VCaP (cell line): ENCODE measurements around the gene SULT2B1.

Experiments
- H3K27ac ChIP-seq: fragments of 450-650 bp; 2 replicates; pipeline ENCODE4 v1.5.1; 2017
- TF ChIP-seq, protein P1 (sequence below): fragments of 450-650 bp; conservative IDR thresholded peaks from 2 replicates; pipeline ENCODE4 v1.5.1; 2017; ENCODE audit warnings: mild to moderate bottlenecking, moderate library complexity

The SULT2B1 gene

DNA sequence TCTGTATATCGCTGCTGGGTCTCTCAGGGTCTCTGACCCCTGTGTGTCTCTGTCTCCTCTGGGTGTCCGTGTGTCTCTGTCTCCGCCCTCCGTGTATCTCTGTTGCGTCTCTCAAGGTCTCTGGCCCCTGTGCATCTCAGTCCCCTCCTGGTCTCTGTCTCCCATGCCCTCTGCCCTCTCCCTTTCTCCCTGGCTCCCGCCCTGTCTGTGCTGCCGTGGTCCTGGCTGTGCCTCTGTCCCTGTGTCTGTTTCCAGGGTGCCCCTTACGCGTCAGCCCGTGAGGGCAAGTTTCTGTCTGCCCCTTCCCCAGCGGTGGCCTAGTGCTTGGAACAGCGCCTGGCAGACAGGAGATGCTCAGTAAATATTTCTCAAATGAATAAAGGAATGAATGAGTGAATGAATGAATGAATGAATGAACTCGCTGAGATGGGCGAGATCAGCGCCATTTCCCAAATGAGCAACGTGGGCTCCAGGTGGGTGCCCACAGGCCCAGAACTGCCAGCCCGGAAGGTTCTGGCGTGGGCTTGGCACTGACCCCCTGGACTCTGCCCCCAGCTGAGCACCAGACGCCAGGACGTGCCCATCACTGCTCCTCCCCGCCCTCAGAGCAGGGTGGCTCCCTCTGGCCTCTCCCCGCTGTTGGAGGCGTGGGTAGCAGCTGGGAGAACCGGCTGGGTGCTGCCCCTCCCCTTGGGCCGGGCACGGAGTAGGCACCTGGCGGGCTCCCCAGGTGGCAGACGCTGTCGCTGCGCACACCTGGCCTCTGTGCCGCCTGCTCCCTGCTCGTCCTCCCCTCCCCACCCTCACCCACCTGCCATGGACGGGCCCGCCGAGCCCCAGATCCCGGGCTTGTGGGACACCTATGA lies at the start of gene SULT2B1:
Gene SULT2B1 (plus strand): TSS at position 736 of the 866 bp plus-strand sequence. CDS start 81 bp downstream, at position 817.
- H3K27ac ChIP-seq: peak within 1 kb of the TSS; percentile 44; the same call in 1 of the 2 replicates
- TF ChIP-seq, protein P1, sequence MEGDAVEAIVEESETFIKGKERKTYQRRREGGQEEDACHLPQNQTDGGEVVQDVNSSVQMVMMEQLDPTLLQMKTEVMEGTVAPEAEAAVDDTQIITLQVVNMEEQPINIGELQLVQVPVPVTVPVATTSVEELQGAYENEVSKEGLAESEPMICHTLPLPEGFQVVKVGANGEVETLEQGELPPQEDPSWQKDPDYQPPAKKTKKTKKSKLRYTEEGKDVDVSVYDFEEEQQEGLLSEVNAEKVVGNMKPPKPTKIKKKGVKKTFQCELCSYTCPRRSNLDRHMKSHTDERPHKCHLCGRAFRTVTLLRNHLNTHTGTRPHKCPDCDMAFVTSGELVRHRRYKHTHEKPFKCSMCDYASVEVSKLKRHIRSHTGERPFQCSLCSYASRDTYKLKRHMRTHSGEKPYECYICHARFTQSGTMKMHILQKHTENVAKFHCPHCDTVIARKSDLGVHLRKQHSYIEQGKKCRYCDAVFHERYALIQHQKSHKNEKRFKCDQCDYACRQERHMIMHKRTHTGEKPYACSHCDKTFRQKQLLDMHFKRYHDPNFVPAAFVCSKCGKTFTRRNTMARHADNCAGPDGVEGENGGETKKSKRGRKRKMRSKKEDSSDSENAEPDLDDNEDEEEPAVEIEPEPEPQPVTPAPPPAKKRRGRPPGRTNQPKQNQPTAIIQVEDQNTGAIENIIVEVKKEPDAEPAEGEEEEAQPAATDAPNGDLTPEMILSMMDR: 0 out of 2 replicates have a peak, but pooled peaks have one; percentile 13

GRCh38 chr19:48502350-48503018 lies 49.5 kb upstream of the SULT2B1 start:
- peak overlapping the region; percentile 78 for H3K27ac ChIP-seq
- TF ChIP-seq, protein P1: no peak

- H3K27ac ChIP-seq: no peak overlapping the region
- TF ChIP-seq, protein P1: peak; percentile 70
Observed at GRCh38 chr19:48506138-48506733, 45.7 kb upstream of the SULT2B1 start.

- TF ChIP-seq, protein P1: no peak
- no peak overlapping the region for H3K27ac ChIP-seq
Observed at GRCh38 chr19:48507911-48508439, 44.0 kb upstream of the SULT2B1 start.

DNA sequence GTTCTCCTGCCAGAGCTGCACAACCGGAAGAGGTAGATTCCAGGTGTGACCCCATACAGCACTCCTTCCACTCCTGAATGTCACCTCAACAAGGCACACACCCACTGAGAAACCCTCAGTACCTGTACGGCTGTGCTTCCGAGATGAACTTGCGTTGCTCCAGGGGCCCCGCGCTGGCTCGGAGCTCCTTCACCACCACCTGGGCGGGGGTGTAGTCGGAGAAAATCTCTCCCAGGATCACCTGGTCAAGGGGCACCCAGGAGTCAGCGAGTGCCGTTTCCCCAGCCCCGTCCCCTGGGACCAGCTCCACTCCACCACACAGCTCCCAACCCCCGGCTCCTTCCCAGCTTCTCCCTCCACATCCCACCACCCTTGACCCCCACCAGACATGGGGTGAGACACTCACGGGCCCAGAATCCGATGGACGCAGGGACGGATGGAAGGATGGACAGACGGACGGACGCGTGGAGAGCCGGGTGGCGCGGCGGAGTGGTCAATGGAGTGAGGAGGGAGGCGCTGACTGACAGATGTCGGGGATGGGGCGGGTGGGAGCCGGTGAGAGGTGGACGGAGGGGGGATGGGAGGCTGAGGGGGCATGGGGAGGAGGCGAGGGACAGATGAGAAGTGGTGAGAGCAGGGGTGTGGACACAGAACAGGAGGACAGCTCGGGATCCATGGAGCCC lies 43.1 kb upstream of the SULT2B1 start:
- H3K27ac ChIP-seq: no peak overlapping the region
- TF ChIP-seq, protein P1: no peak

DNA sequence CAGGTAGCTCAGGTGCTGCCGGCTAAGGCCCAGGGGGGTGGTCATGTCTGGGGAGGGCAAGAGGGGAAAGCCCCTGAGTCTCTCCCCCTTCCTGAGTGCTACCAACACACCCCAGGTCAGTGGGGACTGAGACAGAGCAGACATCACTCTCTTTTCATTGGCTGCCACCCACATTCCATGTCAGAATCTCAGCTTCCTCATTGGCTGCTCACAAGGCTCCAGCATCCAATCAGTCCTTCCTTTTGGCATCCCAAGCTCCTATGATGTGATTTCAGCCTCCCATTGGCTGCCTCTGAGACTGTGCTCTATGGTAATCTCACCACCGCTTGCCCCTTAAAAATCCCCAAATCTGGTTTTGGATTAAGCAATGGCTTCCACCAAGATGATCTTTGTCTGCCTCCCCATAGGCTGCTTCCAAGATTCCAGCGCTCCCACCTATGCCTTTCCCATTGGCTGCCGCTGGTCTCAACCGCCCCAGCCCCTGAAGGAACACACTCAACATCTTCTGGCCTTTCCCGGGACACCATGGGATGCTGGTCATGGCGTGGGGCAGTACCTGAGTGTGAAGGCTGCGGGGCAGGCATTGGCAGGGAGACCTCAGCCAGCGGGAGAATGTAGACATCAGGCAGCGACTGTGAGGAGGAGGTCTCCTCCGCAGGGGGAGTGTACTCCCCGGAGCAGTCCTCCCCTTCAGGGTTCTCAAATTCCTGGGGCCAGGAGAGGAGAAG lies 42.3 kb upstream of the SULT2B1 start:
- no peak overlapping the region for H3K27ac ChIP-seq
- TF ChIP-seq, protein P1: no peak
